Measurements from ENCODE around the gene FCGR2B.

The FCGR2B gene

DNA sequence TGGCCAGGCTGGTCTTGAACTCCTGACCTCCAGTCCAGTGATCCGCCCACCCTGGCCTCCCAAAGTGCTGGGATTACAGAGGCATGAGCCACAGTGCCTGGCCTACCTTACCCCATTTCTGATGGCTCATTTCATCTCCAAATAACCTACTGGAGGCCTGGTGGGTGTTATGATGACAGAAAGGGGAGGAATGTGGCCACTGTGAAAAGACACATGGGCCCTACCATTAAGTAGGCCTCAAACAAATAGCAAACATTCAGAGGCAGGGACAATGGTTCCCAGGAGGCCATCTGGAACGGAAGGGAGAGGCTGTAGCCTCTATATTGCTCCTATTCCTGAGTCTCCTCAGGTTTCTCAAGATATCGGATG lies 43.2 kb downstream of the FCGR2B start:
- H3K27ac ChIP-seq (ENCODE audit: extremely low read depth, low read depth, low read length): no peak overlapping the region; the same call in 1 of the 2 replicates
- H3K9me3 ChIP-seq (ENCODE audit: control insufficient read depth, insufficient read depth, low read depth, low read length): no peaks in the 10 kb centered on the region
- no peaks in the 10 kb centered on the region for H3K4me1 ChIP-seq (ENCODE audit: control insufficient read depth, insufficient read depth, low read length)
- ChIA-PET CTCF (no interaction called here), POLR2A (no interaction called here)
- no peak for TF ChIP-seq SP3 (tag by site-specific recombination; IDR thresholded peaks at IDR 0.05)
- TF ChIP-seq FEZF1 (tag by site-specific recombination; IDR thresholded peaks at IDR 0.05): peak; percentile 26; the same call in 1 of the 2 replicates
- no peak for TF ChIP-seq ZFP3 (tag by site-specific recombination; IDR thresholded peaks at IDR 0.05; ENCODE audit: low read depth)
- no peak for TF ChIP-seq ZNF776 (tag by site-specific recombination; IDR thresholded peaks at IDR 0.05; ENCODE audit: borderline replicate concordance)
- no peak for TF ChIP-seq ZNF521 (tag by site-specific recombination; IDR thresholded peaks at IDR 0.05)
- no peak for TF ChIP-seq INSM2 (tag by site-specific recombination; IDR thresholded peaks at IDR 0.05)
- TF ChIP-seq ZFHX2 (tag by site-specific recombination; conservative IDR thresholded peaks at IDR 0.05): peak; percentile 64
- no peak for TF ChIP-seq ZNF558 (tag by site-specific recombination; IDR thresholded peaks at IDR 0.05)
- no peak for TF ChIP-seq PBX3 (CRISPR knock-in tag; IDR thresholded peaks at IDR 0.05)
- TF ChIP-seq, protein P1, sequence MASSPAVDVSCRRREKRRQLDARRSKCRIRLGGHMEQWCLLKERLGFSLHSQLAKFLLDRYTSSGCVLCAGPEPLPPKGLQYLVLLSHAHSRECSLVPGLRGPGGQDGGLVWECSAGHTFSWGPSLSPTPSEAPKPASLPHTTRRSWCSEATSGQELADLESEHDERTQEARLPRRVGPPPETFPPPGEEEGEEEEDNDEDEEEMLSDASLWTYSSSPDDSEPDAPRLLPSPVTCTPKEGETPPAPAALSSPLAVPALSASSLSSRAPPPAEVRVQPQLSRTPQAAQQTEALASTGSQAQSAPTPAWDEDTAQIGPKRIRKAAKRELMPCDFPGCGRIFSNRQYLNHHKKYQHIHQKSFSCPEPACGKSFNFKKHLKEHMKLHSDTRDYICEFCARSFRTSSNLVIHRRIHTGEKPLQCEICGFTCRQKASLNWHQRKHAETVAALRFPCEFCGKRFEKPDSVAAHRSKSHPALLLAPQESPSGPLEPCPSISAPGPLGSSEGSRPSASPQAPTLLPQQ (tag by site-specific recombination; IDR thresholded peaks at IDR 0.05): peak; percentile 45; the same call in 1 of the 2 replicates
- TF ChIP-seq, protein P2, sequence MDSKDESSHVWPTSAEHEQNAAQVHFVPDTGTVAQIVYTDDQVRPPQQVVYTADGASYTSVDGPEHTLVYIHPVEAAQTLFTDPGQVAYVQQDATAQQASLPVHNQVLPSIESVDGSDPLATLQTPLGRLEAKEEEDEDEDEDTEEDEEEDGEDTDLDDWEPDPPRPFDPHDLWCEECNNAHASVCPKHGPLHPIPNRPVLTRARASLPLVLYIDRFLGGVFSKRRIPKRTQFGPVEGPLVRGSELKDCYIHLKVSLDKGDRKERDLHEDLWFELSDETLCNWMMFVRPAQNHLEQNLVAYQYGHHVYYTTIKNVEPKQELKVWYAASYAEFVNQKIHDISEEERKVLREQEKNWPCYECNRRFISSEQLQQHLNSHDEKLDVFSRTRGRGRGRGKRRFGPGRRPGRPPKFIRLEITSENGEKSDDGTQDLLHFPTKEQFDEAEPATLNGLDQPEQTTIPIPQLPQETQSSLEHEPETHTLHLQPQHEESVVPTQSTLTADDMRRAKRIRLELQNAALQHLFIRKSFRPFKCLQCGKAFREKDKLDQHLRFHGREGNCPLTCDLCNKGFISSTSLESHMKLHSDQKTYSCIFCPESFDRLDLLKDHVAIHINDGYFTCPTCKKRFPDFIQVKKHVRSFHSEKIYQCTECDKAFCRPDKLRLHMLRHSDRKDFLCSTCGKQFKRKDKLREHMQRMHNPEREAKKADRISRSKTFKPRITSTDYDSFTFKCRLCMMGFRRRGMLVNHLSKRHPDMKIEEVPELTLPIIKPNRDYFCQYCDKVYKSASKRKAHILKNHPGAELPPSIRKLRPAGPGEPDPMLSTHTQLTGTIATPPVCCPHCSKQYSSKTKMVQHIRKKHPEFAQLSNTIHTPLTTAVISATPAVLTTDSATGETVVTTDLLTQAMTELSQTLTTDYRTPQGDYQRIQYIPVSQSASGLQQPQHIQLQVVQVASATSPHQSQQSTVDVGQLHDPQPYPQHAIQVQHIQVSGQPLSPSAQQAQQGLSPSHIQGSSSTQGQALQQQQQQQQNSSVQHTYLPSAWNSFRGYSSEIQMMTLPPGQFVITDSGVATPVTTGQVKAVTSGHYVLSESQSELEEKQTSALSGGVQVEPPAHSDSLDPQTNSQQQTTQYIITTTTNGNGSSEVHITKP (tag by site-specific recombination; IDR thresholded peaks at IDR 0.05): peak; percentile 97
- no peak for TF ChIP-seq ZNF112 (tag by site-specific recombination; IDR thresholded peaks at IDR 0.05)
- no peak for TF ChIP-seq ELK4 (IDR thresholded peaks at IDR 0.05; ENCODE audit: borderline replicate concordance, low read depth, low read length)
- TF ChIP-seq ZBTB1 (tag by site-specific recombination; IDR thresholded peaks at IDR 0.05): no peak
- TF ChIP-seq ZFP69B (tag by site-specific recombination; IDR thresholded peaks at IDR 0.05): 0 out of 2 replicates have a peak, but pooled peaks have one; percentile 38
- H3K36me3 ChIP-seq (ENCODE audit: control insufficient read depth in 2 of 2, insufficient read depth in 1 of 2, low read length in 2 of 2): no peaks in the 10 kb centered on the region
- no peak overlapping the region for H3K4me3 ChIP-seq (ENCODE audit: low read depth, low read length)

Measured in HEK293 (cell line).